ENCODE measurements around the gene ZNF324. TPM values are rescaled to one million over a fixed set of nuclear protein-coding genes. Genes with fewer than 3 reads are reported as not detected.

The ZNF324 gene
- total and polyA plus RNA-seq, 9 of the 15 experiments (the other 6 are each of a cell fraction or from before 2014, with no cell fraction given): 0.92 to 16.4 (median 5.3) TPM

DNA sequence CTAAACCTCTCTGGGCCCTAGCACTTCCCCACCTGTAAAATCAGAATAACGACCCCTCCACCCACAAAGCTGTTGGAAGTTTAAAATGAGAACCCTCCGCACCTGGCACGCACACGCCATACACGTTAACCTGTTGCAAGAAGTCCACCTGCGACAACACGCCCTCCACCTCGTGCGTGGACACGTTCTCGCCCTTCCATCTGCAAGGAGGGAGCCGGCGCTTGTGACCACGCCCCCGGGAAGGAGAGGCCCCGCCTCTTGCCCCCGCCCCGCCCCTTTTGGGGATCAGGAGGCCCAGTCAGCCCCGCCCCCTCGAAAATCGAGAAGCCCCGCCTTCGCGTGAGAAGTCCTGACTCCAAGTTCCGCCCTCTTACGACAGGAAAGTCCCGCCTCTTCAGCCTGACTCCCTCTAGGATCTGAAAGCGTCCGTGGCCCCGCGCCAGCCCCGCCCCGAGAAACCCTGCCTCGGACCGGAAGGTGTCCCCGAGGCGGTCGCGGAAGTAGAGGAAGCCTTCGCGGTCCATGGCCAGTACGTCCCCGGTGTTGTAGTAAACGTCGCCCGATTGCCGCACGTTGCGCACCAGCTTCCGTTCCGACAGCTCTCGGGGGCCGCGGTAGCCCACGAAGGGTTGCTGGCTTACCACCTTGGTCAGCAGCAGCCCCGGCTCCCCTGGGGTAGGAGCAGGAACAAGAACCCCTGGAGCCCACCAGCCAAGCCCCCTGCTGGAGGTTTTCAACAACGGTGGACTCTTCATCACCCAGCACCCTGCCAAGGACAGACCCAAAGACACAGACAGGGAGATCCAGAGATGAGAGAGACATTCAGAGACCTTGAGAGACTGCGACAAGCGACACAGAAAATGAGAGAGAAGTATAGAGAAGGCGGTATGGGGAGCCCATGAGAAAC, 32.4 kb downstream of the ZNF324 start (continued):
- TF ChIP-seq, protein P1, sequence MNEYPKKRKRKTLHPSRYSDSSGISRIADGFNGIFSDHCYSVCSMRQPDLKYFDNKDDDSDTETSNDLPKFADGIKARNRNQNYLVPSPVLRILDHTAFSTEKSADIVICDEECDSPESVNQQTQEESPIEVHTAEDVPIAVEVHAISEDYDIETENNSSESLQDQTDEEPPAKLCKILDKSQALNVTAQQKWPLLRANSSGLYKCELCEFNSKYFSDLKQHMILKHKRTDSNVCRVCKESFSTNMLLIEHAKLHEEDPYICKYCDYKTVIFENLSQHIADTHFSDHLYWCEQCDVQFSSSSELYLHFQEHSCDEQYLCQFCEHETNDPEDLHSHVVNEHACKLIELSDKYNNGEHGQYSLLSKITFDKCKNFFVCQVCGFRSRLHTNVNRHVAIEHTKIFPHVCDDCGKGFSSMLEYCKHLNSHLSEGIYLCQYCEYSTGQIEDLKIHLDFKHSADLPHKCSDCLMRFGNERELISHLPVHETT (CRISPR knock-in tag; conservative IDR thresholded peaks at IDR 0.05 in 1 of 2, IDR thresholded peaks at IDR 0.05 in 1 of 2): peak in 1 of 2 experiments; percentile 96; a peak in 2 of 4 replicates
- TF ChIP-seq BMI1 (IDR thresholded peaks at IDR 0.05; ENCODE audit: low read length) (no peak), XRCC5 (IDR thresholded peaks at IDR 0.05; ENCODE audit: low read depth, low read length) (peak; percentile 98), POLR2H (tag; IDR thresholded peaks at IDR 0.05; ENCODE audit: low read depth) (no peak), CEBPB (tag; IDR thresholded peaks at IDR 0.05) (no peak), ZBTB7A (IDR thresholded peaks at IDR 0.05; ENCODE audit: borderline replicate concordance, control insufficient read depth, low read depth, low read length) (peak; percentile 76; the same call in 1 of the 2 replicates), ZBED1 (IDR thresholded peaks at IDR 0.05) (peak; percentile 67; the same call in 1 of the 2 replicates), KDM2B (CRISPR knock-in tag; IDR thresholded peaks at IDR 0.05) (no peak), TAF9B (IDR thresholded peaks at IDR 0.05; ENCODE audit: partially characterized antibody) (peak; percentile 87), ZC3H11A (IDR thresholded peaks at IDR 0.05; ENCODE audit: low read depth, low read length) (peak; percentile 93)
- TF ChIP-seq, protein P2, sequence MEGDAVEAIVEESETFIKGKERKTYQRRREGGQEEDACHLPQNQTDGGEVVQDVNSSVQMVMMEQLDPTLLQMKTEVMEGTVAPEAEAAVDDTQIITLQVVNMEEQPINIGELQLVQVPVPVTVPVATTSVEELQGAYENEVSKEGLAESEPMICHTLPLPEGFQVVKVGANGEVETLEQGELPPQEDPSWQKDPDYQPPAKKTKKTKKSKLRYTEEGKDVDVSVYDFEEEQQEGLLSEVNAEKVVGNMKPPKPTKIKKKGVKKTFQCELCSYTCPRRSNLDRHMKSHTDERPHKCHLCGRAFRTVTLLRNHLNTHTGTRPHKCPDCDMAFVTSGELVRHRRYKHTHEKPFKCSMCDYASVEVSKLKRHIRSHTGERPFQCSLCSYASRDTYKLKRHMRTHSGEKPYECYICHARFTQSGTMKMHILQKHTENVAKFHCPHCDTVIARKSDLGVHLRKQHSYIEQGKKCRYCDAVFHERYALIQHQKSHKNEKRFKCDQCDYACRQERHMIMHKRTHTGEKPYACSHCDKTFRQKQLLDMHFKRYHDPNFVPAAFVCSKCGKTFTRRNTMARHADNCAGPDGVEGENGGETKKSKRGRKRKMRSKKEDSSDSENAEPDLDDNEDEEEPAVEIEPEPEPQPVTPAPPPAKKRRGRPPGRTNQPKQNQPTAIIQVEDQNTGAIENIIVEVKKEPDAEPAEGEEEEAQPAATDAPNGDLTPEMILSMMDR (IDR thresholded peaks at IDR 0.05 in 2 of 3, conservative IDR thresholded peaks at IDR 0.05 in 1 of 3; ENCODE audit: insufficient read depth in 2 of 3, low read depth in 1 of 3, low read length in 3 of 3): peak in 1 of 3 experiments; percentile 42; a peak in 3 of 6 replicates
- TF ChIP-seq, protein P3, sequence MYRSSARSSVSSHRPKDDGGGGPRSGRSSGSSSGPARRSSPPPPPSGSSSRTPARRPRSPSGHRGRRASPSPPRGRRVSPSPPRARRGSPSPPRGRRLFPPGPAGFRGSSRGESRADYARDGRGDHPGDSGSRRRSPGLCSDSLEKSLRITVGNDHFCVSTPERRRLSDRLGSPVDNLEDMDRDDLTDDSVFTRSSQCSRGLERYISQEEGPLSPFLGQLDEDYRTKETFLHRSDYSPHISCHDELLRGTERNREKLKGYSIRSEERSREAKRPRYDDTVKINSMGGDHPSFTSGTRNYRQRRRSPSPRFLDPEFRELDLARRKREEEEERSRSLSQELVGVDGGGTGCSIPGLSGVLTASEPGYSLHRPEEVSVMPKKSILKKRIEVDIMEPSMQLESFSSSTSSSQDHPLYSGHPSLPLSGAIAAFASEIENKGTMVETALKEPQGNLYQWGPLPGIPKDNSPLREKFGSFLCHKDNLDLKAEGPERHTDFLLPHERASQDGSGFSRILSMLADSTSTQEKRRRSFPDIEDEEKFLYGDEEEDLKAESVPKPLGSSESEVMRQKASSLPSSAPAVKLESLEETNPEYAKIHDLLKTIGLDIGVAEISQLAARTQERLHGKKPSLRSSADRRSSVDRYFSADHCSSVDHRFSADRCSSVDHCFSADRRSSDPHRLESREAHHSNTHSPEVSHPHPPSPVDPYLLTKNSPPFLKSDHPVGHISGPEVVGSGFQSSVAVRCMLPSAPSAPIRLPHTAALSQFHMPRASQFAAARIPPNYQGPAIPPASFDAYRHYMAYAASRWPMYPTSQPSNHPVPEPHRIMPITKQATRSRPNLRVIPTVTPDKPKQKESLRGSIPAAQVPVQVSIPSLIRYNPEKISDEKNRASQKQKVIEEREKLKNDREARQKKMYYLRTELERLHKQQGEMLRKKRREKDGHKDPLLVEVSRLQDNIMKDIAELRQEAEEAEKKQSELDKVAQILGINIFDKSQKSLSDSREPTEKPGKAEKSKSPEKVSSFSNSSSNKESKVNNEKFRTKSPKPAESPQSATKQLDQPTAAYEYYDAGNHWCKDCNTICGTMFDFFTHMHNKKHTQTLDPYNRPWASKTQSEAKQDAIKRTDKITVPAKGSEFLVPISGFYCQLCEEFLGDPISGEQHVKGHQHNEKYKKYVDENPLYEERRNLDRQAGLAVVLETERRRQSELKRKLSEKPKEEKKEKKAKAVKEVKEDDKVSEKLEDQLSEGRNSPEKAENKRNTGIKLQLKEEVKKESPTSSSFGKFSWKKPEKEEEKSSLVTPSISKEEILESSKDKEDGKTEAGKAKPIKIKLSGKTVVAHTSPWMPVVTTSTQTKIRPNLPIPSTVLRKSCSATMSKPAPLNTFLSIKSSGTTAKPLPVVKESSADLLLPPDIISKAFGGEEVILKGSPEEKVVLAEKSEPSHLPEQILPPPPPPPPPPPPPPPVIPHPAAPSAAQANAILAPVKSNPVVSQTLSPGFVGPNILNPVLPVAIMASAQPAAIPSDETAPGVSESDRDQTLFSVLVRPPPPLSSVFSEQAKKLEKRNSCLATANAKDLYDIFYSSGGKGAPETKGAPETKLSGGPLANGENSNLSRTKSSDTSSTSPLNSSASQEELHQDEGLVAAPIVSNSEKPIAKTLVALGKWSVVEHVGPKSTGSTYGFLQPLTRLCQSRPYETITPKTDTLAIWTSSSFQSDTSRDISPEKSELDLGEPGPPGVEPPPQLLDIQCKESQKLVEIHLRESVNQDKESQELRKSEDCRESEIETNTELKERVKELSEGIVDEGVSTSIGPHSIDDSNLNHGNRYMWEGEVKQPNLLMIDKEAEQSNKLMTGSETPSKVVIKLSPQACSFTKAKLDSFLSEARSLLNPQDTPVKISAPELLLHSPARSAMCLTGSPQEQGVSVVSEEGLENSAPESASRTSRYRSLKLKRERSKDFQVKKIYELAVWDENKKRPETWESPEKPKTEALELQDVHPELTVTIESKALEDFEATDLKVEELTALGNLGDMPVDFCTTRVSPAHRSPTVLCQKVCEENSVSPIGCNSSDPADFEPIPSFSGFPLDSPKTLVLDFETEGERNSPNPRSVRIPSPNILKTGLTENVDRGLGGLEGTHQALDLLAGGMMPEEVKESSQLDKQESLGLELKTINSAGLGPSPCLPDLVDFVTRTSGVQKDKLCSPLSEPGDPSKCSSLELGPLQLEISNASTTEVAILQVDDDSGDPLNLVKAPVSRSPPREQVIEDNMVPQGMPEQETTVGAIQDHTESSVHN (IDR thresholded peaks at IDR 0.05; ENCODE audit: borderline replicate concordance in 1 of 2, low read depth in 1 of 2): no peak
- TF ChIP-seq, protein P4, sequence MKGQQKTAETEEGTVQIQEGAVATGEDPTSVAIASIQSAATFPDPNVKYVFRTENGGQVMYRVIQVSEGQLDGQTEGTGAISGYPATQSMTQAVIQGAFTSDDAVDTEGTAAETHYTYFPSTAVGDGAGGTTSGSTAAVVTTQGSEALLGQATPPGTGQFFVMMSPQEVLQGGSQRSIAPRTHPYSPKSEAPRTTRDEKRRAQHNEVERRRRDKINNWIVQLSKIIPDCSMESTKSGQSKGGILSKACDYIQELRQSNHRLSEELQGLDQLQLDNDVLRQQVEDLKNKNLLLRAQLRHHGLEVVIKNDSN (CRISPR knock-in tag; IDR thresholded peaks at IDR 0.05): no peak

All from K562 (cell line).